Activated naive CD4-positive, alpha-beta T cell treated with anti-CD3 and anti-CD28 coated beads, Interleukin-2, amount 50 U/mL, for 16 hours (primary cell): Measurements from ENCODE around the gene LIMS2.

ENCODE experiments used
- DNase-seq: peaks from one replicate; pipeline ENCODE4 v3.0.0-alpha.2; 2020

Gene LIMS2

DNA sequence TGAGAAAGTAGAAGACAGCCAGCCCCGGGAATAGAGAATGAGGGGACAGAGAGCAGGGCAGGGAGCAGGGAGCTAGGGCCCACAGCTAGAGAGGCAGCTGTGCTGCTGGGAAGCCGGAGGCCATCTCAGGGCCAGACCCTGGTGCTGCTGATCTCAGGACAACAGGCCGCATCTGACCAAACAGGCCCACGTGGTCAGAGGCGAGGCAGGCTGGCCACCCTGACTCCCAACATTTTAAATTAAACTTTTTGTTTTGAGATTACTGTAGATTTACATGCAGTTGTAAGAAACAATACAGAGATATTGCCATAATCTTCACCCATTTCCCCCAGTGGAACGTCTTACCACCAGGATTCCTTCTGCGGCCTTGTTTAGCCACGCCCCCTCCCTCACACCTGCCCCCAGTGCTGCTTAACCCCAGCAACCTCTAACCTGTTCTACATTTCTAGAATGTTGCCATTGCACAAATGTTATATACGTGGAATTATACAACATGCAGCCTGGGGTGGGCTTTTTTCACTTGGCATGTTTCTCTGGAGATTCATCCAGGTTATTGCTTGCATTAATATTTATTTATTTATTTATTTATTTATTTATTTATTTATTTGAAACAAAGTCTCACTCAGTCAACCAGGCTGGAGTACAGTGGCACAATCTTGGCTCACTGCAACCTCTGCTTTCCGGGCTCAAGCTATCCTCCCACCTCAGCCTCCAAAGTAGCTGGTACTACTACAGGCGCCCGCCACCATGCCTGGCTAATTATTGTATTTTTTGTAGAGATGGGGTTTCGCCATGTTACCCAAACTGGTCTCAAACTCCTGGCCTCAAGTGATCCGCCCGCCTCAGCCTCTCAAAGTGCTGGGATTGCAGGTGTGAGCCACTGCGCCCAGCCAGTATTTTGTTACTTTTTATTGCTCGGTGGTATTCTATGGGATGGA, 78.0 kb downstream of the LIMS2 start:
- DNase-seq: no peak

DNA sequence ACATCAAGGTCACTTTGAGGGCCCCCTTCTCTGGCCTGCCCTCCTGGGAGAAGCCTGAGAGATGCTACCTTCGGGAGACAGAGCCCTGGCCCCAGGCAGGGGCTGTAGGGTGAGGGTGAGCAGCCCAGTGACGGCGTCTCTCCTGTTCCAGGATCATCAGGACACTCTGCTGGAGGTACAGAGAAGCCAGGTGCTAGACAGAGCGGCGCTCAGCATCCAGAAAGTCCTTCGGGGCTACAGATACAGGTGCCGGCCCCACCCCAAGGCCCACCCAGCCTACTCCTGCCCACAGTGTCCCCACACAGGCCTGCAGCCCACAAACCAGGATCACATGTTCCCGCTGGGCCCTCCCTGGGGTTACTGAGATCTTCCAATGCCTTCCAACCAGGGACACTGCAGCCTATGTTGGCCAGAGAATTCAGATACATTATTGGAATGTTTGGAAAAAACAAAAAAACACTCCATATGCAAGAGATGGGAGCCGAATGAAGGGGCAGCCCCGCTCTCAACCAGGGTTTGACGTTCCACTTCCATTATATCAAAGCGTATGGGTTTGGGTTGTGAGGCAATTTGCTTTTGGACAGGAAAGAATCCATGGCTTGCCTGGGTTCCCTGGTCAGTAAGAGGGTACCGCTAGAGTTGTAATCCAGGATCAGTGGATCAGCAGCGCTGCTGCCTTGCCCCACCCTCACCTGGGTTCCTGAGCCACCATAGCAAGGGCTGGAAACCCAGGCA, 78.9 kb downstream of the LIMS2 start:
- no peak for DNase-seq

DNA sequence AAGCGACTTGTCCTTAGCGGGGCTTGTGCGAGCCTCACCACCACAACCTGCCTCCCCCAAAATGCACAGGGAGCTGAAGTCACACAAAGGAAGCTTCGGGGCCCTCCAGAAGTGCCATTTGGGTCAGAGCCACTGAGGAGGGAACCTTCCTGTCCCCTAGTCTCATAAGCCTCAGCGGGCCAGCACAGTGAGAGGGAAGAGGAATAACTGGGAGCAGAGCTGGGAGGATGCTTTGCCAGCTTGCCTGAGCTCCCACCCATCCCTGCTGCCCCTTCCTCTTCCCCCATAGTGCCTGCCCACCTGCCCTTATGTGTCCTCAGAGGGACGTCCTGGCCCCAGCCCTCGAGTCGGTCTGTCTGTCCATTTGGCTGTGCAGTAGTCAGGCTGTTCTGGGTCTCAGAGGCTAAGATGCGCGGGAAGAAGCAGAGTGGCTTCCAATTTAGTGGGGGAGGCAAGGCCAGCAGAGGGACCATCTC, 81.2 kb downstream of the LIMS2 start:
- no peak for DNase-seq

- DNase-seq: no peak
These were observed 81.9 kb downstream of the LIMS2 start for GRCh38 chr2:127593228-127594115.

DNA sequence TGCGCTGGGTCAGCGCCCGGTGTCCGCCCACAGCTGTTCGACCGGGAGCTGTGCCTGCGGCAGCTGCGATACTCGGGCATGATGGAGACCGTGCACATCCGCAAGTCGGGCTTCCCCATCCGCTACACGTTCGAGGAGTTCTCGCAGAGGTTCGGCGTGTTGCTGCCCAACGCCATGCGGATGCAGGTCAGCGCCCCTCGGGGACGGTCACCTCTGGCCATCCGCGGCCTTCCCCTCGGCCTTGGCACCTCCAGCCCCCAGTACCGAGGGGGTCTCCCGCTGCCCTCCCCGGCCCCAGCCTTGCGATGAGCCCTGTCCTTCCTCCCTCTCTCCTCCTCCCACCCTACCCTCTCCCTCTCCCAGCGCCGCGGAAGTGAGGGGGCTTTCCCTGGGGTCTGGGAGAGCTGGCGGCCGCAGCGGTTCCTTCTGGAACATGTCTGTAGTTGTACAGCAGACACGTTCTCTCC, 82.5 kb downstream of the LIMS2 start:
- DNase-seq: no peak

DNA sequence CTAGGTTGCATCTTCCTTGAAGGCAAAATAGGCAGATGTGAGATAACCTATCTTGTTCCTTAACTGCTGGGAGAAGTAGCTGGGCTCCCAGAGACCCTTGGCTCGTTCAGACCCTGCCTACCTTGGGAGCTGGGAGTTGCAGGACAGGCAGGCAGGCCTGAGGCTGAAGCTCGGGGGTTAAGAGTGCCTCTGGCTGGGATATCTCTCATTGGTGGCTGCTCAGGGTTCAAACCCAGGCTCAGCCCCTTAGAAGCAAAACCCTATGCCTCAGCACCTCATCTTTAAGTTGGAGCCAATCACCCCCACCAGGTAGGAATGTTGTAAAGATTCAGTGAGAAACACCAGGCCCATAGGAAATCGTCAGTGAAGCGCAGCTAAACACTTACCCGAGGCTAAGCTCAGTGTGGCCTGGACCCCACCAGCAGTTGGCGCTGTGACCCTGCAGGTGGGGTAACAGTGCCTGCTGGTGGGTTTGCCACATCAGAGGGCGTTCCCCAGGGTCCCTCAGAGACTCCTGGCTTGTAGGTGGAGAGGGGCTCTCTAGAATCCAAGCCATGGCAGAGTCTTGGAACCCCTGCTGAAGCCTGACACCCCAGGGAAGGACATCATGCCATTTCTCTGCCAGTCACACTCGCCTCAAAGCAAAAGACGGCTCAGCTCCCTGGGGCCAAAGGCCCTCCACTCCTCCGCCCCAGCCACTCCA, 84.0 kb downstream of the LIMS2 start:
- DNase-seq: peak; percentile 75

GRCh38 chr2:127590386-127591190, 84.7 kb downstream of the LIMS2 start:
- DNase-seq: no peak

DNA sequence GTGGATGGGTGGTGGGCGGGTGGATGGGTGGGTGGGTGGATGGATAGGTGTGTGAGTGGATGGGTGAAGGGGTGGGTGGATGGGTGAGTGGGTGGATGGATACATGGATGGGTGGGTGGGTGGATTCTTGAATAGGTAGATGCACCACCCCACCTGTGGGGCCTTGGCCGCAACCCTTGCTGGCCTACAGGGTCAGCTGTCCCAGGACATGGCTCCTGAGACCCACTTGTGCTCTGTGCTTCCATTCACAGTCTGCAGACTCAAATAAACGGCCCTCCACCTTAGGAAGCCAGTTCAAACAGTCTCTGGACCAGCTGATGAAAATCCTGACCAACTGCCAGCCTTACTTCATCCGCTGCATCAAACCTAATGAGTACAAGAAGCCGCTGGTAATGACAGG, 85.5 kb downstream of the LIMS2 start:
- no peak for DNase-seq

- DNase-seq: no peak
These were observed 86.0 kb downstream of the LIMS2 start for GRCh38 chr2:127589358-127589757.
